GM18907 (cell line): ENCODE results near the gene ENPP4.
"Not testable (repeated sequence)": the region's sequence is repeated elsewhere in the genome, so short reads cannot be mapped to it uniquely, and the experiment has no call there.

Experiments
- ATAC-seq: cut with Tn5 transposase; IDR thresholded peaks from one replicate; pipeline ENCODE4 v1.9.1; 2021; ENCODE audit warnings: mild to moderate bottlenecking, moderate library complexity; ENCODE audit not compliant: unreplicated experiment

ENPP4 gene

GRCh38 chr6:46129629-46130511 is at the start of gene ENPP4:
Gene ENPP4 (plus strand): TSS chr6:46129989. CDS start chr6:46139584, 9,595 bp downstream.
- peak; percentile 95 for ATAC-seq

GRCh38 chr6:46080111-46080510 is 49.7 kb upstream of the ENPP4 start:
- ATAC-seq = no peak

- ATAC-seq = not testable (repeated sequence)
Measured at GRCh38 chr6:46085688-46086087, 44.1 kb upstream of the ENPP4 start.

GRCh38 chr6:46090115-46091079 is 39.4 kb upstream of the ENPP4 start:
- peak; percentile 65 for ATAC-seq

- ATAC-seq = no peak
Measured at GRCh38 chr6:46091080-46091478, 38.7 kb upstream of the ENPP4 start.

GRCh38 chr6:46095251-46095650 is 34.5 kb upstream of the ENPP4 start:
- no peak for ATAC-seq

GRCh38 chr6:46097366-46097765 is 32.4 kb upstream of the ENPP4 start:
- ATAC-seq = no peak

- no peak for ATAC-seq
Measured at GRCh38 chr6:46098678-46099077, 31.1 kb upstream of the ENPP4 start.

- ATAC-seq = no peak
Measured at GRCh38 chr6:46099952-46100351, 29.8 kb upstream of the ENPP4 start.

GRCh38 chr6:46102123-46102522 is 27.7 kb upstream of the ENPP4 start:
- no peak for ATAC-seq

GRCh38 chr6:46103441-46104115 is 26.2 kb upstream of the ENPP4 start:
- ATAC-seq = no peak

- ATAC-seq = peak; percentile 60
Measured at GRCh38 chr6:46104209-46104608, 25.6 kb upstream of the ENPP4 start.

- ATAC-seq = no peak
Measured at GRCh38 chr6:46105568-46105967, 24.2 kb upstream of the ENPP4 start.

GRCh38 chr6:46113370-46113769 is 16.4 kb upstream of the ENPP4 start:
- ATAC-seq = no peak

GRCh38 chr6:46115634-46116033 is 14.2 kb upstream of the ENPP4 start:
- no peak for ATAC-seq

GRCh38 chr6:46116289-46116688 is 13.5 kb upstream of the ENPP4 start:
- peak; percentile 58 for ATAC-seq

GRCh38 chr6:46118157-46118556 is 11.6 kb upstream of the ENPP4 start:
- no peak for ATAC-seq

- ATAC-seq = no peak
Measured at GRCh38 chr6:46118836-46119235, 11.0 kb upstream of the ENPP4 start.

GRCh38 chr6:46119679-46120078 is 10.1 kb upstream of the ENPP4 start:
- ATAC-seq = not testable (repeated sequence)

GRCh38 chr6:46128476-46128875 is 1.3 kb upstream of the ENPP4 start:
- peak; percentile 38 for ATAC-seq

- peak; percentile 24 for ATAC-seq
Measured at GRCh38 chr6:46129291-46129628, 529 bp upstream of the ENPP4 start.
